ENCODE data around the gene CTSW.

Gene CTSW

DNA sequence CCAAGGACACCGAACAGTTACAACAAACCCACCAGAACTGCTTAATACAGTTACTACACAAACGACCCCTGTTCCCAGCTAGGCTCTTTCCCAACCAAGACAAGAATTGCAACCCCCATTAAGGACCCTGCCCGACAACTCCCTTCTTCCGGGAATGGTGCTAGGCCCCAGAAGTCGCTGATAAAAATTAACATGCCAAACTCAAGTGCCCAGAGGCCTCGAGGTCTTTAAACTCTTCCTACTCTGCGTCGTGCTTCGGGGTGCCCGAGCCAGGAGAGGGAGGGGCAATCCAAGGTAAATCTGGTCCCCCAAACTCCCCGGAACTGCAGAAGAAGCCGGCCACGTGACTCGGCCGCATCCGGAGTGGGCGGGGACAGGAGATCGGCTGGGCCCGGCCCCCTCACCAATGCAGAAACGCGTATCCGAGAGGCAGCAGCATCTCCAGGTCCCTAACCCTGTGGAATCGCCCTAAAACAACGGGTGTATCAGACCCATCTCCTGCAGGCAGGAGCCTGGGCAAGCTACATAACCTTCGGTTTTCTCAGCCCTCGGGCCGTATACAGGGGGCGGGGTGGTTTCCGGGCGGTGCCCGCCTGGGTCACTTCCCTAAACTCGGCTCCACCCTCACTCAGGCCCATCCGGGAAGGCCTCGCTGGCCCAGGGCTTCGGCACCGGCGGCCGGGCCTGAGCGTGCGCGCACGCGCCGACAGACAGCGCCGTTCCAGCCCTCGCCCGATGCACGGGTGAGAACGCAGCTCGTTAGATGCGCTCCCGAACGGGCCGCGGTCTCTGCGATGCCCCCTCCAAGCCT, 22.7 kb upstream of the CTSW start:
- DNase-seq, result peak; percentile 82

DNA sequence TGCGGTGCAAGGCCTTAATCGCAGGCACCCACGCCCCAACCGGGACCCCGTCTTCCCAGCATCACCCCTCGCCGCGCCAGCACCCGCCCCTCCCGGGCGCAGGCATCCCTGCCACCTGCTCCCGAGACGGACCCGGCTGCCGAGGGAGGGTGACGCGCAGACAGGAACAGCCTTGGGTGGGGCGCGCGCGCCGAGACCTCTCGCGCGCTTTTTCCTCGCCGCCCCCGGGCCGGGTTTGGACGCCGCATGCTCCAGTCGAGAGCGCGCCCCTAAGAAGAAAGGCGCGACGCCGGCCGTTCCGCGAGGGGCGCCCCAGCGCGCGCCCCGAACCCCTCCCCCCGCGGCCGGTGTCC, 22.2 kb upstream of the CTSW start:
- no peak for DNase-seq

DNA sequence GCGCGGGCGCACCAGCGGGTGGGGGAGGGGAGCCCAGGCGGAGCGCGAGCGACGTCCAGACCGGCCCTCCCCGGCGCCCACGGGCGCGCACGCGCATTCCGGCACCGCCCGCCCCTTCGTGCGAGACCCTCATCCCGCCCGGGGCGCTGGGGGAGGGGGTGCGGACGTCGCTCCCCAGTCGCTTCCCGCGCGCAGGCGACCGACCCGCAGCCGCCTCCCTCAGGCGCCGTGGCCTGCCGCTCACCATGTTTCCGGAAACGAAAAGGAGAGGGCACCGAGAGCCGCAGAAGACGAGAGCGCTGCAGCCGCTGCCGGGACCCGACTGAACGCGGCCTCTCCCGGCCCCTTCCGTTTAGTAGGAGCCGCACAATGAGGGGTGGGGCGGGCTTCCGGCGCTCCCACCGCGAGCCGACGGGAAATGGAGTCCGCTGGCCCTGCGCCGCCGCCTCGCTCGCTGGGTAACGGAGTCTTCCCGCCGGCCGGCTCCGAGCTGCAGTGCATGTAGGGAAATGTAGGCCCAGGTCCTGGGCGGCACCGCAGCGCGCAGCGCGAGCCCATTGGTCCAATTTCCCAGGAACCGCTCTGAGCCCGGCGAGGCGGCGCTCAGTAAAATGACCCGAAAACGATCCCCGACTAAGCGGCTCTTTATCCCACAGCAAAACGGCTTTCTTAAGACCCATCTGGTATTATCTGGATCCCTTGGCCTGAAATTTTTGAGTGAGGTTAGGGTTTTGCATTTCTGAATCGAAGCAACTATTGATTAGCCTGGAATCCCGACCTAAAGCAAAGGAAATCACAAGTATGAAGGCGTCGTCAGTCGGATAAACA, 21.6 kb upstream of the CTSW start, which contains the start of gene CFL1:
Gene CFL1, minus strand, starts transcription at position 328 of the 828 bp plus-strand sequence. Its CDS starts 81 bp downstream, at position 247.
- DNase-seq, result peak; percentile 95

DNA sequence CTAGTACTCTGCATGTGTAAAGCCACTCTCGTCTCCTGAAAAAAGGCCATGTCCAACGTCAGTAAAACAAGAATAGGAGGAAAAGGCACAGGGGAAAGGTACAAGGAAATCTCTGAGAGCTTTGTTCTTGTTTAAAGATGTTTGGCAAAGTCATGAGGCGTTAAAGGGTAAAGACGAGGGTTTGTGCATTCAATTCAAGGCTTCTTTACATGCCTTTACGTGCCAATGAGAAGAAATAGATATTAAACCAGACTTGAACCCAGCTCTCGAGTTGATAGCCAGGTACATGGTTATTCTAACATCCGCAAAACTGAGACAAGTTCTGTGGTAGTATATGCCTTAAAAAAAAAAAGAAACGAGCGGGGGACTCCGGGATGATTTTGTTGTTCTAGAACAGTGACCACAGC, 21.0 kb upstream of the CTSW start:
- no peak for DNase-seq

DNA sequence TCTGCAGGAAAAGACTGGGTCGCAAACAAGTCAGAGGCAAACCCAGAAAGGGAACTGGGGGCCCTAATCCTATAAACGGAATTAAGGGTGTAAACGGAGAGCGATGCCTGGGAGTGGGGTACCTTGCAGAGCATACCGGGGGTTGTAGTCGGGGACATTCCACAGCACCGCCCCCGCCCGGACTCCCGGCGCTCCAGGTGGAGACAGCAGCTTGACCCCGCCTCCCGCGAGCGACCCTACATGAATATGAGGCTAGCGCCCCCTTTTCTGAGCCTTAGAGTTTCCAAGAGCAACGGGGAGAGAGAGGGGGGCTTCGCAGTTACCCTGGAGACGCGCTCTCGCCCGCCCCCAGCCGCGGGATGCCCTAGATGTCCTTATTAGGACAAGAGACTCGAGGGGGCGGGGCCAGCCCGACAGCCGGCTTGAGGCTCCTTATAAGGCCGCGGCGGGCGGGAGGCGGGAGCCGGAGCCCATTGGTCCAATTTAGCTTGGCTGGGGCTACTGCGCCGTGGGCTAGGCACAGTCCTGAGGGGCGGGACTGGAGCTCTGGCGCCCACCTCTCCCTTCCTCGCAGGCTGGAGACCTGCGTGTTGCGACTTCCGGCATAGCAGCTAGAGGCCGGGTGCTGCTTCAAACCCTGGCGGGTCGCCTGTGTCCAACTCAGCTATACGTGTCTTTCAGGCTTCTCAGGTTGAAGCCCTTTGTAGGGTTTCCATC, 20.4 kb upstream of the CTSW start:
- peak; percentile 98 for DNase-seq

DNA sequence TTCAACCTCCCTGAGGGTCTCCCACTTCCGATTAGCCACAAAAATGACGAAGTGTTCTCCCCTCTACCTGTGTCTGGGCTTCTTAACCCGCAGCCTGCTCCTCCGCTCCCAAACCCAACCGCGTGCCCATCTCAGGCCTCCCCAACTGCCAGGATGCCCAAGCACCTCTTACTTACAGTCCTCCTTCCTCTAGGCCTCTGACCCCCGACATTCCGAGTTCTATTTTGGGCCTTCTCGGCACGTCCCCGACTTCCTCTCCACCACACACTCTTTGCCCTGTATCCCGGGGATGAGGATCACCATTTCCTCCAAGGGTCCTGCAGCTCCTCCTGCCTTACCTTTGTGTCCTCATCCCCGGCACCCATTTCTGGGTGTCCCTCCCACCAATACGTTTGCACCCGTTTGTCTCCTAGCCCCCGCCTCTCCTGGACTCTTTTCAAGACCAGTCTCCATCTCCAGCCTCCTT, 19.8 kb upstream of the CTSW start:
- no peak for DNase-seq

DNA sequence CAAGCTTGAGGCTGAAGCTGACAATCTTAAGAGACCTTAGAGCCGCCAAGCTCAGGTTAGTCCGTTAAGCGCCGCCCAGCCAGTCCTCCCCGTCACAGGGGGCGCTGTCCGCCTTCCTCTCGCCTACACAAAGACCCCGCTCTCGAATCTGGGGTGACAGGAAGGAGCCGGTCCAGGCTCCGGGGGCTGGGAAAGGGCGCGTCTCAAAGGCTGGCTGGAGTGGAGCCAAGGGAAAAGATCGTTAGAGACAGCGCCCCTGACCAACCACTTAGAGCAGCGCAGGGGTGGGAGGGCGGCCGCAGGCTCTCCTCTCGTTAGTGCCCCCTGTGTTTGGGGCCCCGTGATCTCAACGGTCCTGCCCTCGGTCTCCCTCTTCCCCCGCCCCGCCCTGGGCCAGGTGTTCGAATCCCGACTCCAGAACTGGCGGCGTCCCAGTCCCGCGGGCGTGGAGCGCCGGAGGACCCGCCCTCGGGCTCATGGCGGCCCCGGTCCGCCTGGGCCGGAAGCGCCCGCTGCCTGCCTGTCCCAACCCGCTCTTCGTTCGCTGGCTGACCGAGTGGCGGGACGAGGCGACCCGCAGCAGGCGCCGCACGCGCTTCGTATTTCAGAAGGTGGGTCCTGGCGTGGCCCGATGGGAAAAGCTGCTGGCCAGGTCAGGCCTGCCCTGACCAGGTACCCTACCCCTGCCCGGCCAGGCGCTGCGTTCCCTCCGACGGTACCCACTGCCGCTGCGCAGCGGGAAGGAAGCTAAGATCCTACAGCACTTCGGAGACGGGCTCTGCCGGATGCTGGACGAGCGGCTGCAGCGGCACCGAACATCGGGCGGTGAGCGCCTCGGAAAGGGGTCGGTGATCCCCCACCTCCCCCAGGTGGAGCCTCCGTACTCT, 19.1 kb upstream of the CTSW start, which contains the start of gene MUS81:
Gene MUS81, plus strand, starts transcription at position 156 of the 887 bp plus-strand sequence. Its CDS starts 321 bp downstream, at position 477.
- DNase-seq, result peak; percentile 95

DNA sequence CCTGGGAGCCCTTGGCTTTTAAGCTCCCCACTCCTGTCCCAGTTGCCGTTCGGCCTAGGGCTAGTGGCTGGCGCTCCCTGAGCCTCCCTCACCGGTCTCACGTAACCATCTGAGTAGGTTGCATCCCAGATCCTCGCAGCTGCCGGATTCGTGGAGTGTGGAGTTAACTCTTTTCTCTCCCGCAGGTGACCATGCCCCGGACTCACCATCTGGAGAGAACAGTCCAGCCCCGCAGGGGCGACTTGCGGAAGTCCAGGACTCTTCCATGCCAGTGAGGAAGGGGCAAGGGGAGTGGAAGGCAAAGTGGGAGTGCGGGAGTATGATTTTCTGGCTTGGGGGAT, 18.5 kb upstream of the CTSW start:
- no peak for DNase-seq

DNA sequence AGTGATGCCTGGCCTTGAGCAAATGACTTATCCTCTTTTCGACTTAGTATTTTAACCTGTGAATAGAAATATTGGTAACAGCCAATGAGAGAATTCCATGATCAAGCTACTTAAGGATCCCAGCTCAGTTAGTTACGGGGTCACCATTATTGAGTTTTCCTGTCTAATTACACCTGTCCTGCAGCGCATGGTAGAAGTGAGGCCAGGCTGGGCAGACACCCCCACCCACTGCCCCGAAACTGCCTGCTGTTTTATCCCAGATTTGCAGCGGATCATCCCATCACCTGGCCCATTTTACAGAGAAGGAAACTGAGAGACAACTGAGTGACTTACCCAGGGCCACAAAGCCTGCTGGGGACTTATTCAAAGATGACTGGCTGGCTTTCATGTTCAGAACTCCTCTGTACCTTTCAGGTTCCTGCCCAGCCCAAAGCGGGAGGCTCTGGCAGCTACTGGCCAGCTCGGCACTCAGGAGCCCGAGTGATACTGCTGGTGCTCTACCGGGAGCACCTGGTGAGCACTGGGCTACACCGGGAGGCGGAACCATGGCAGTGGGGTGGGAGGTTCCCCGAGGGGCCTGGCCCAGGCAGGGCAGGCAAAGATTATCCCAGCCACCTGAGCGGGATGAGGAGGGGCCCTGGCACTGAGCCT, 18.0 kb upstream of the CTSW start:
- DNase-seq, result no peak

DNA sequence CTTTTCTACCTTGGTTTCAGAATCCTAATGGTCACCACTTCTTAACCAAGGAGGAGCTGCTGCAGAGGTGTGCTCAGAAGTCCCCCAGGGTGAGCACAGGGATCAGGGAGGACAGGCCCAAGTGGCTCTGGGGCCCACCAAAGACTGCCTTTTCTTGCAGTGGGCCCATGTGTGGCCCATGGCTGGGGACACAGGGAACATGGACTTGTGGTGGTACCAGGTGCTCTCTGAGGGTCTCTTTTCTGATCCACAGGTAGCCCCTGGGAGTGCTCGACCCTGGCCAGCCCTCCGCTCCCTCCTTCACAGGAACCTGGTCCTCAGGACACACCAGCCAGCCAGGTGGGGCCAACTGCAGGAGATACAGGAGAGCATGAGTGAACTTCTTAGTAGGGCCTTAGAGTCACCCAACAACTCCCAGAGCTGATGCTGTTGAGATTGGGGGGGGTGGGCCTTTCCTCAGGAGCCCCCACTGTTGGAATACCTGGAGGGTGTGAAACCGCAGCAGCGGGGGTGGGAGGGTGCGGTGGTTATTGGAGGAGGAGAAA, 17.4 kb upstream of the CTSW start:
- no peak for DNase-seq

DNA sequence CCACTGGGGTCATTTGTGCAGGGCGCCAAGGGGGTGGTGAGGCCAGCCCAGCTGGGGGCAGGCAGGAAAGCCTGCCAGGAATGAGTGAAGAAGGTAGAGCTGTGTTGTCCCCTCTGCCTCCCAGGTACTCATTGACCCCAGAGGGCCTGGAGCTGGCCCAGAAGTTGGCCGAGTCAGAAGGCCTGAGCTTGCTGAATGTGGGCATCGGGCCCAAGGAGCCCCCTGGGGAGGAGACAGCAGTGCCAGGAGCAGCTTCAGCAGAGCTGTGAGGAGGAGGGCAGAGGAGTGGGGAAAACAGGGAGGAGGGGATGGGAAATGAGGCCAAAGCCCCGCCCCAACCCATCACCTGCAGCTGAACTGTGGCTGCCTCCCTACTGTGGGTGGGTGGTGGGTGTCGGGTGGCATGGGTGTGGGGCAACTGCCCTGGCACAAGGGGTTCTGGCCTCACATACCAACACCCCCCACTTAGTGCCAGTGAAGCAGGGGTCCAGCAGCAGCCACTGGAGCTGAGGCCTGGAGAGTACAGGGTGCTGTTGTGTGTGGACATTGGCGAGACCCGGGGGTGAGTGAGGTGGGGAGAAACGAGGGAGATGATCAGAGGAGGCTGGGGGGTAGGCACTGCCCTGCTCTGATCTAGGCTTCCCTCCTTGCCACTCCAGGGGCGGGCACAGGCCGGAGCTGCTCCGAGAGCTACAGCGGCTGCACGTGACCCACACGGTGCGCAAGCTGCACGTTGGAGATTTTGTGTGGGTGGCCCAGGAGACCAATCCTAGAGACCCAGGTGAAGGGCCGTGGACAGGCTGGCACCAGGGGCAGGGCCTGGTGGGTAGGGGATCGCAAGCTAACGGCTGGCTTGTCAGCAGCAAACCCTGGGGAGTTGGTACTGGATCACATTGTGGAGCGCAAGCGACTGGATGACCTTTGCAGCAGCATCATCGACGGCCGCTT, 16.4 kb upstream of the CTSW start:
- DNase-seq, result no peak

DNA sequence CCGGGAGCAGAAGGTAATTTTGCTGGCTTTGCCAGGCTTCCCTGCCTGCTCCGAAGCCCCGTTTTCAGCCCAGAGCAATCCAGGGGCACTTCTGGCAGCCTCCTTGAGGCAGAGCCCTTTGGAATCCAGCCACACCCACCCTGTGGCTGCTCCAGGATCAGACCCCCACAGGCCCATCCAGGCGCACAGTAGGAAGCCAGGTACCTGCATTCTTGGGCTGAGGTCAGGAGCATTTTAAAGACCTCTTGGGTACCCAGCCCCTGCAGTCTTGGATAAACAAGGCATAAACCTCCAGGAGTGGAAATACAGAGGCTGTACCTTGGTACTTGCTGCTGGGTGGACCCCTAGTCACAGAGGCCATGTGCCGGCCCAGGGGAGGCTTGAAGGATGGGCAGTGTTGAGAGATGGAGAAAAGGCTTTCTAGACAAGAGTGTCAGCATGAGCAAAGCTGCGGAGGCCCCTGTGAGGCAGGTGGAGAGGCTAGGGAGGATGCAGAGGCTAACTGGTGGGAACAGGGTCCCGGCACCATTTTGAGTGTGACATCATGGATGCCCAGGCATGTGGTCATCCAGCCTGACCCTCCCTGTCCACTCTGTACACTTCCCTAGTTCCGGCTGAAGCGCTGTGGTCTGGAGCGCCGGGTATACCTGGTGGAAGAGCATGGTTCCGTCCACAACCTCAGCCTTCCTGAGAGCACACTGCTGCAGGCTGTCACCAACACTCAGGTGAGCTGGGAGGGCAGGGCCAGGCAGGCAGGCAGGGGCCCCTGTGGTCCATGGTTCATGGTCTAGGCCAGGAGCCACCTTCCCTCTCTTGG, 15.5 kb upstream of the CTSW start:
- DNase-seq, result no peak

DNA sequence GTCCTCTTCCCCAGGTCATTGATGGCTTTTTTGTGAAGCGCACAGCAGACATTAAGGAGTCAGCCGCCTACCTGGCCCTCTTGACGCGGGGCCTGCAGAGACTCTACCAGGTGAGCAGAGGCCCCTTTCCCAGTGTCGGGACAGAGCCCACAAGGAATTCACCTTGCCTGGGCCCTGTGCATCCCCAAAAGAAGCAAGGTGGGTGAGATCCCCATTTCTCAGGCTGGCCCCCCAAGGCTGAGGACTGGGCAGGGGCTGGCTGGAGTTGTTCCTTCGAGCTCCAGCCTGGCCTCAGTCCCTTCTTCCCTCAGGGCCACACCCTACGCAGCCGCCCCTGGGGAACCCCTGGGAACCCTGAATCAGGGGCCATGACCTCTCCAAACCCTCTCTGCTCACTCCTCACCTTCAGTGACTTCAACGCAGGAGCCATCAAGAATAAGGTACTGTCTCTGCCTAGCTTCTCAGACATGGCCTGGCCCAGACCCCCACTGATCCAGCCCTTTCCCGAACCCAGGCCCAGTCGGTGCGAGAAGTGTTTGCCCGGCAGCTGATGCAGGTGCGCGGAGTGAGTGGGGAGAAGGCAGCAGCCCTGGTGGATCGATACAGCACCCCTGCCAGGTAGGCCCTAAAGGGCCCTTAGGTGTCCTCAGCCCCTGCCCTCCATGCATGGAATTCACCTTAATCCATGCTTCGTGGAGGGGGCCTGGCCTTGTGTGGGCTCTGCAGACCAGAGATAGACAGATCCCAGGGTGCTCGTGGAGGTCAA, 14.7 kb upstream of the CTSW start:
- no peak for DNase-seq

DNA sequence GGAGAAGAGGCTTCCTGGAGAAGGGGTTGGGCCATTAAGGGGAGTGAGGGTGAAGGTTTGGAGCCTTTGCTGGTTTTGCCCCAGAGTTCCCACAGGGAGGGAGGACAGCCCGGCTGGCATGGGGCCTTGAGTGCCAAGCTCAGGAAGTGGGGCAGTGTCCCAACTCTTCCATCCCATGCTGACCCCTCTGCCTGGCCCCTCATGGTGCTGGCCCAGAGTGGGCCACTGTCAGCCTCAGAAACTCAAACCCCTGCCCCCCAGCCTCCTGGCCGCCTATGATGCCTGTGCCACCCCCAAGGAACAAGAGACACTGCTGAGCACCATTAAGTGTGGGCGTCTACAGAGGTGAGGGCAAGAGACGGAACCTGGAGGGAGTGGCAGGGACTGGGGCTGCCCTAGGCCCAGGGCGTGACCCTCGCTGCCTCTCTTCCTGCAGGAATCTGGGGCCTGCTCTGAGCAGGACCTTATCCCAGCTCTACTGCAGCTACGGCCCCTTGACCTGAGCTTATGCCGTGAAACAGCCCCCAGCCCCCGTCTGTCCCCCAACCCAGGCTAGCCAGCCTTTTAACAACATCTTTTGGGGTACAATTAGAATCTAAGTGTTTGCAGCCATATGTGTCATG, 14.0 kb upstream of the CTSW start:
- DNase-seq, result no peak

DNA sequence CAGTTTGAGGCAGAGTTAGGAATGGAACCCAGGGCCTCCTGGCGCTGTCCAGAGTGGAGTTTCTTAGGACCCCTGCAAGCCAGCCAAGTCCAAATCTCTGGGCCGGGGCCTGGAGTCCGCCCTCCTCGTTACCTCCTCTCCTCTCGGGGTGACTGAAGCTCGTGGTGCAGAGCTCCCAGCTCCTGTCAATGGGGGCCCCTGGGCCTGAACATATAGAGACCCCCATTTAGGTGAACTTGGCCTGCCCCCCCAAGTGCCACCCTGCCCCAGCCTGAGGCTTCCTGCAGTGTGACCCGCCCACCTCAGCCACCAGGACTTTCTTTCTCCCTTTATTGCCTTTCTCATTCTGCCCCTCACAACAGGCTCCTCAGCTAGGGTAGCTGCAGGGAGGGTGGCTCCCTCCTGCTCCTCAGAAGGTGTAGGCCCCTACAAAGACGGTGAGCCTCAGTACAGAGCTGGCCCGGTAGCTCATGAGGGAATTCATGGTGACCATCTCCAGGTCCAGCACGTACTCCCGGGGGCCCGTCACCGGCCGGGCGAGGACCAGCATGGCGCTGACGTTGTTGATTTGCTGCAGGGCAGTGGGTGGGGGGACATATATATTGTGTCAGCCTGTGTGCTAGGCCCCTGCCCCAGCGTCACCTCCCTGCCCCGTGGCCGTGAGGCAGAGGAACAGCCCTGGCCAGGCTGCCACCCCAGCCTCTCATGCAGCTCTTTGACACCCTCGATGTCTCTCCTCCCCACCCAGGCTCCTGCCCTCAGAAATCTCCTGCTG, 12.9 kb upstream of the CTSW start:
- no peak for DNase-seq

DNA sequence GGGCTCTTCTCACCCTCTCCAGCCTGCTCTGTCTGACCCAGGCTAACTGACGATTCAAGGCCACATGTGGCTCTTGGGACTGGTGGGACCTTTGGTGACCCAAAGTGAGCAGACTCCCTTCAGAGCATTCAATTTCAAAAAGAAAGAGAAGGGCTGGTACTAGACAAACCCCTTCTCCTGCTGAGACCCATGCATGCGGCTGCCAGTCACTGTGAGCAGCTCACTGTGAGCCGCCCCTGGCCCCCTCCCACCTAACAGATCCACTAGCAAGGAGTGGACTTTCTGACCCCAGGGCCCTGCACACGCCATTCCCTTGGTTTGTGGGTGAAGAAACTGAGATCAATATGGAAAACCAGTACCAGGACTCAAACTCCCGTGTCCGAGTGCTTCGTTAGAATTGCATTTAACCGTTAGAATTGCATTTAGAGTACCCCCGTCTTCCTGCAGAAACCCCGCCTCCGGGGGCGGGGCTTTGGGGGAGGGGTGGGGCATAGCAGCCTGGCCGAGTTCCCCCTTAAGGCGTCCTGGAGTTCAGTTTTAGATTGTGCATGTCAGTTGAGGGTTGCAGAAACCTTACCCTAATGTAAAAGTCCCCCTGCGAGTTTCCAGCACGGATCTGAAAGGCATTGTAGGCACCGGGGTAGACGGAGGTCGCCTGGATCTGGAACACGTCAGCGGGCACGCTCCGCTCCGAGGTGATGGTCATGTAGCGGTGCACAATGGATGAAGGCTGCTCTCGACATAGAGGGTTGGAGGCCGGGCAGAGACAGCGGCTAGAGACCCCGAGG, 12.2 kb upstream of the CTSW start:
- DNase-seq, result peak; percentile 71

Data from MV-4-11 (cell line).